CD14-positive monocyte (primary cell): ENCODE data around the gene UVRAG. TPM values are rescaled to one million over a fixed set of nuclear protein-coding genes. Genes with fewer than 3 reads are reported as not detected.

ENCODE experiments used
- DNase-seq, 3 donors: peaks; one replicate each; pipeline ENCODE4 v3.0.0-alpha.2; 2011 to 2022
- H2AFZ ChIP-seq: 2 replicates; pipeline ENCODE4 v1.6.0; 2012; ENCODE audit warnings: mild to moderate bottlenecking, low read depth, low read length, inconsistent platforms; ENCODE audit not compliant: insufficient read depth, poor library complexity, severe bottlenecking
- H3K27ac ChIP-seq, 2 donors: 1 replicate in 1 of 2; 2 replicates in 1 of 2; pipeline ENCODE4 v1.5.1; 2012 to 2013; ENCODE audit warnings: low read length in 2 of 2, control low read depth in 1 of 2, inconsistent platforms in 1 of 2, low read depth in 1 of 2, mild to moderate bottlenecking in 1 of 2
- H3K27me3 ChIP-seq, 2 donors: one replicate each; pipeline versions ENCODE4 v1.6.0 to v1.6.1; 2011 to 2013; ENCODE audit warnings: low read length in 2 of 2; ENCODE audit not compliant: control insufficient read depth in 2 of 2, insufficient read depth in 2 of 2
- H3K36me3 ChIP-seq, 2 donors: replicated peaks in 1 of 2; 1 replicate in 1 of 2; 2 replicates in 1 of 2; pipeline versions ENCODE4 v1.5.1 to v1.6.1; 2012 to 2013; ENCODE audit warnings: low read length in 2 of 2, control low read depth in 1 of 2, inconsistent platforms in 1 of 2, mild to moderate bottlenecking in 1 of 2; ENCODE audit not compliant: insufficient read depth in 2 of 2, control insufficient read depth in 1 of 2
- H3K4me1 ChIP-seq, 2 donors: 1 replicate in 1 of 2; 2 replicates in 1 of 2; pipeline versions ENCODE4 v1.5.1 to v1.6.1; 2012 to 2013; ENCODE audit warnings: low read length in 2 of 2, control low read depth in 1 of 2, inconsistent platforms in 1 of 2, mild to moderate bottlenecking in 1 of 2, moderate library complexity in 1 of 2; ENCODE audit not compliant: insufficient read depth in 2 of 2, control insufficient read depth in 1 of 2
- H3K4me2 ChIP-seq: replicated peaks from 2 replicates; pipeline ENCODE3; 2012; ENCODE audit warnings: low read length, moderate library complexity, mild to moderate bottlenecking; ENCODE audit not compliant: poor library complexity, severe bottlenecking; ENCODE audit errors: extremely low read depth
- H3K4me3 ChIP-seq, 3 experiments: fragments of 200-600 bp in 1 of 3; sonication (generic) in 1 of 3; replicated peaks in 1 of 3; 1 replicate in 2 of 3; 2 replicates in 1 of 3; pipeline ENCODE4 v1.5.1; 2011 to 2013; ENCODE audit warnings: low read length in 3 of 3, mild to moderate bottlenecking in 3 of 3, control low read depth in 2 of 3, low read depth in 2 of 3, inconsistent platforms in 1 of 3, moderate library complexity in 1 of 3
- H3K79me2 ChIP-seq: 2 replicates; pipeline ENCODE4 v1.6.0; 2012; ENCODE audit warnings: mild to moderate bottlenecking, control low read depth, inconsistent platforms, low read length, moderate library complexity; ENCODE audit not compliant: insufficient read depth
- H3K9ac ChIP-seq: 2 replicates; pipeline ENCODE4 v1.6.0; 2017; ENCODE audit warnings: low read length, mild to moderate bottlenecking; ENCODE audit not compliant: insufficient read depth, poor library complexity, severe bottlenecking
- H3K9me3 ChIP-seq, 2 donors: replicated peaks in 1 of 2; 1 replicate in 1 of 2; 2 replicates in 1 of 2; pipeline versions ENCODE4 v1.5.1 to v1.6.1; 2012 to 2013; ENCODE audit warnings: low read length in 2 of 2, control low read depth in 1 of 2; ENCODE audit not compliant: control insufficient read depth in 1 of 2, insufficient read depth in 1 of 2
- H4K20me1 ChIP-seq: 2 replicates; pipeline ENCODE4 v1.6.0; 2012; ENCODE audit warnings: mild to moderate bottlenecking, low read length, control low read depth, moderate library complexity; ENCODE audit not compliant: insufficient read depth
- H3K27ac Mint-ChIP-seq, 7 donors: one replicate each; pipeline ENCODE4 v1.8.0; 2020; ENCODE audit warnings: mild to moderate bottlenecking in 7 of 7, mixed read lengths in 7 of 7, moderate library complexity in 6 of 7, inconsistent platforms in 2 of 7
- H3K27me3 Mint-ChIP-seq, 3 donors: one replicate each; pipeline ENCODE4 v1.8.0; 2021 to 2022; ENCODE audit warnings: low read depth in 3 of 3, mild to moderate bottlenecking in 3 of 3, mixed read lengths in 3 of 3, moderate library complexity in 3 of 3, inconsistent platforms in 1 of 3
- H3K36me3 Mint-ChIP-seq, 2 donors: one replicate each; pipeline ENCODE4 v1.8.0; 2020; ENCODE audit warnings: mixed read lengths in 2 of 2, inconsistent platforms in 1 of 2, mild to moderate bottlenecking in 1 of 2
- H3K4me1 Mint-ChIP-seq: one replicate; pipeline ENCODE4 v1.8.0; 2020; ENCODE audit warnings: mild to moderate bottlenecking, mixed read lengths
- H3K4me3 Mint-ChIP-seq, 2 donors: one replicate each; pipeline ENCODE4 v1.8.0; 2020; ENCODE audit warnings: mild to moderate bottlenecking in 2 of 2, mixed read lengths in 2 of 2, moderate library complexity in 1 of 2
- H3K9me3 Mint-ChIP-seq, 7 donors: one replicate each; pipeline ENCODE4 v1.8.0; 2020 to 2022; ENCODE audit warnings: mixed read lengths in 7 of 7, mild to moderate bottlenecking in 6 of 7, moderate library complexity in 6 of 7, inconsistent platforms in 2 of 7
- WGBS: methylation state at CpG from one replicate; pipeline ENCODE4 v1.1.5; 2013; ENCODE audit warnings: missing lambda C conversion rate; ENCODE audit not compliant: insufficient coverage; 5-methylcytosine and 5-hydroxymethylcytosine counted together
- intact Hi-C, 2 donors: fragments of 100-400 bp; cut with micrococcal nuclease; formaldehyde crosslinking; loops; one replicate each; pipeline versions ENCODE4 v1.15.0 to v1.15.1; 2023
- polyA plus RNA-seq, 3 donors: library from polyadenylated mRNA; depleted of rRNA in 1 of 3; unstranded in 2 of 3; stranded (reverse) in 1 of 3; fragments of 300-500 nt in 2 of 3; fragments of >200 nt in 1 of 3; fragmentation: Illumina TruSeq in 2 of 3; gene quantifications; 1 replicate in 2 of 3; 2 replicates in 1 of 3; pipeline ENCODE4 v1.2.3, GENCODE V29; 2012 to 2021
- TF ChIP-seq, protein P1 (sequence below): fragments of 200-600 bp; IDR thresholded peaks from one replicate; pipeline ENCODE4 v1.8.0; 2022; ENCODE audit warnings: antibody characterized with exemption, mild to moderate bottlenecking

UVRAG gene
- polyA plus RNA-seq, 3 donors: 13.7 to 20.5 (median 20.0) TPM

DNA sequence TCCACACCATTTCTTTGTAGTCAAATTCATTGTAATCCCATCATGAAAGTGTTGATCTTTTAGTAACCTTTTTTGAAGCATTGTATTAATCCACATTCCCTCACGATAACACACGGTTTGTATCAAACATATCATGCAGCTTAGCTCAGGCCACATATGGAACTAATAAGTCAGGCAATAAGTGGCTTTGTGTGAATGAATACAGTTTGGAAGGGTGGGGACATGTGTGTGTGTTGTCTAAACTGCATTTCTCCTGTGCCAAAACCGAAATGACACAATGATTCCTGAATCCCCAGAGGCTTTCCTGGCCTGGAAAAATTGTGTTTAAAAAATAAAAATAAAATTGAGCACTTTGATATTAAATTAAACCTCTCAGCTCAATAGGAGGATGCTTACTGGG, 293.0 kb downstream of the UVRAG start:
- H3K9ac ChIP-seq: no peak overlapping the region
- H3K27ac ChIP-seq: no peak overlapping the region
- H3K4me2 ChIP-seq: no peak overlapping the region
- no peak for DNase-seq
- Mint-ChIP-seq H3K36me3 (peaks cover 8 to 12% of the 10 kb centered on the region in 2 donors), H3K4me1 (no peaks in the 10 kb centered on the region), H3K9me3 (no peaks in the 10 kb centered on the region), H3K27ac (no peak overlapping the region), H3K4me3 (no peak overlapping the region), H3K27me3 (no peaks in the 10 kb centered on the region)
- no CpG with 5 or more reads among the region's 3 CpGs for WGBS
- TF ChIP-seq, protein P1, sequence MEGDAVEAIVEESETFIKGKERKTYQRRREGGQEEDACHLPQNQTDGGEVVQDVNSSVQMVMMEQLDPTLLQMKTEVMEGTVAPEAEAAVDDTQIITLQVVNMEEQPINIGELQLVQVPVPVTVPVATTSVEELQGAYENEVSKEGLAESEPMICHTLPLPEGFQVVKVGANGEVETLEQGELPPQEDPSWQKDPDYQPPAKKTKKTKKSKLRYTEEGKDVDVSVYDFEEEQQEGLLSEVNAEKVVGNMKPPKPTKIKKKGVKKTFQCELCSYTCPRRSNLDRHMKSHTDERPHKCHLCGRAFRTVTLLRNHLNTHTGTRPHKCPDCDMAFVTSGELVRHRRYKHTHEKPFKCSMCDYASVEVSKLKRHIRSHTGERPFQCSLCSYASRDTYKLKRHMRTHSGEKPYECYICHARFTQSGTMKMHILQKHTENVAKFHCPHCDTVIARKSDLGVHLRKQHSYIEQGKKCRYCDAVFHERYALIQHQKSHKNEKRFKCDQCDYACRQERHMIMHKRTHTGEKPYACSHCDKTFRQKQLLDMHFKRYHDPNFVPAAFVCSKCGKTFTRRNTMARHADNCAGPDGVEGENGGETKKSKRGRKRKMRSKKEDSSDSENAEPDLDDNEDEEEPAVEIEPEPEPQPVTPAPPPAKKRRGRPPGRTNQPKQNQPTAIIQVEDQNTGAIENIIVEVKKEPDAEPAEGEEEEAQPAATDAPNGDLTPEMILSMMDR: no peak
- H3K27me3 ChIP-seq: no peaks in the 10 kb centered on the region
- no peaks in the 10 kb centered on the region for H3K79me2 ChIP-seq
- H3K9me3 ChIP-seq: no peaks in the 10 kb centered on the region
- no peaks in the 10 kb centered on the region for H3K36me3 ChIP-seq
- no peak overlapping the region for H3K4me3 ChIP-seq
- H4K20me1 ChIP-seq: peaks cover 25% of the 10 kb centered on the region
- H3K4me1 ChIP-seq: no peaks in the 10 kb centered on the region
- intact Hi-C loops: no loop called here
- H2AFZ ChIP-seq: no peak overlapping the region

DNA sequence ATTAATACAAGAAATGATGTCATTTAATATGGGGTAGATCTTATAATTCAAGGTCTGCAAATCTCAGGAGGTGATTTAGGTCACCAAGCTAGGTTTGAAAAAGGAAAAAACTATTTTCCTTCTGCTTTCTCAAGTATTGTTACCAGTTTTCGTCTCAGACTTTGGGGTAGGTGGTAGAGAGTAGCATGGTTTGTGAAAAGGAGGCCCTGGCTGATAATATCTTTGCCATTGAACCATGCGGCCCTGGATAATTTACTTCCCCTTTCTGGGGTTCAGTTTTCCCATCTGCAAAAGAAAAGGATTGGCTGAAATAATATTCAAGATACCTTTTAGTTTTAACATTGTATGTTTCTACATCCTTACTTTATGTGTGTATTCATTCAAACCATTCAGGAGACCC, 299.2 kb downstream of the UVRAG start:
- H3K4me3 ChIP-seq: no peak overlapping the region
- no peak overlapping the region for H3K4me2 ChIP-seq
- Mint-ChIP-seq H3K27ac (no peak overlapping the region), H3K4me1 (peaks cover 1% of the 10 kb centered on the region), H3K27me3 (peaks cover 0 to 3% (median 0%) of the 10 kb centered on the region in 3 donors), H3K4me3 (no peak overlapping the region), H3K9me3 (peaks cover 0 to 2% (median 0%) of the 10 kb centered on the region in 7 donors), H3K36me3 (peaks cover 22 to 33% of the 10 kb centered on the region in 2 donors)
- WGBS: no CpG with 5 or more reads among the region's 2 CpGs
- peaks cover 17 to 30% of the 10 kb centered on the region in 2 donors for H3K36me3 ChIP-seq
- no peak overlapping the region for H3K27ac ChIP-seq
- no peaks in the 10 kb centered on the region for H3K9me3 ChIP-seq
- no peaks in the 10 kb centered on the region for H3K79me2 ChIP-seq
- H3K9ac ChIP-seq: no peak overlapping the region
- TF ChIP-seq, protein P1: no peak
- DNase-seq: no peak
- H3K27me3 ChIP-seq: no peaks in the 10 kb centered on the region
- intact Hi-C loops: no loop called here
- H2AFZ ChIP-seq: no peak overlapping the region
- H4K20me1 ChIP-seq: peaks cover 29% of the 10 kb centered on the region
- H3K4me1 ChIP-seq: peaks cover 4 to 9% of the 10 kb centered on the region in 2 donors
